HG02885 (cell line): ENCODE measurements around the gene COX6A1.
"Not testable (repeated sequence)": the region's sequence is repeated elsewhere in the genome, so short reads cannot be mapped to it uniquely, and the experiment has no call there.

Source experiments
- ATAC-seq: cut with Tn5 transposase; IDR thresholded peaks from one replicate; pipeline ENCODE4 v1.9.1; 2021; ENCODE audit warnings: mild to moderate bottlenecking; ENCODE audit not compliant: unreplicated experiment, poor library complexity

The COX6A1 gene

GRCh38 chr12:120466560-120467315, 28.8 kb downstream of the COX6A1 start:
- no peak for ATAC-seq

GRCh38 chr12:120467439-120467838, 29.5 kb downstream of the COX6A1 start:
- ATAC-seq = no peak

GRCh38 chr12:120468325-120468820, 30.5 kb downstream of the COX6A1 start:
- ATAC-seq = no peak

GRCh38 chr12:120468821-120469449, 31.0 kb downstream of the COX6A1 start:
- ATAC-seq = peak; percentile 31

DNA sequence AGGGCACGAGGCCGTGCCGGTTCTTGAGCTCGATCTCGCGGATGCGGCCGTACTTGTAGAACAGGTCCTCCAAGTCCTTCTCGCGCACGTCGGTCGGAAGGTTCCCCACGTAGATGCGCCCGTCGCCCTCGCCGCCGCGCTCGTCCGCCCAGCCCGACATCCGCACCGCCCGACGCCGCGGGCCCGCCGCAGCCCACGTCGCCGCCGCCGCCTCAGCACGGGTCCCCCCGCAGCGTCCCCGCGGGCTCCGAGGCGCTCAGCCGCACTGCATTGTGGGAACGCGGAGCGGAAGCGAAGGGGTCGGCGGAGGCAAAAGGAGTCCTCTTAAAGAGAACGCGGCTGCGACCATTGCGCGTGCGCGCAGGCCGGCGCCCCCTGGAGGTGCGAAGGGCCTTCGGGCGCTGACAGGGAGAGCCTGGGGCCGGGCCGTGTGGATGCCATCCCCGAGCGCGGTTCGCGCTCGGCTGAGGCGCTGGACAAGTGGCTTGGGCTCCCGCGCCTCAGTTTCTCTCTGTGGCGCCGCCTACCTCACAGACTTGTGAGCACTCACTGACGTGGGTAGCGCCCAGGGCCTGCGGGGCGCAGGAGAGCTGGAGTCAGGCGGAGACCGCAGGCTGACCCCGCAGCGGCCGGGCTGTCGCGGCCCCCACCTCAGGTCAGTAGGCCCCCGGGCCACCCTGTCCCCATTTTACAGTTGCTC, 31.7 kb downstream of the COX6A1 start, which contains the start of gene SRSF9:
SRSF9 (minus strand) TSS at position 299 of the 700 bp plus-strand sequence; CDS start at position 160, 139 bp downstream.
- peak; percentile 88 for ATAC-seq

GRCh38 chr12:120470150-120470784, 32.4 kb downstream of the COX6A1 start:
- ATAC-seq = no peak

GRCh38 chr12:120472521-120472920, 34.6 kb downstream of the COX6A1 start:
- no peak for ATAC-seq

DNA sequence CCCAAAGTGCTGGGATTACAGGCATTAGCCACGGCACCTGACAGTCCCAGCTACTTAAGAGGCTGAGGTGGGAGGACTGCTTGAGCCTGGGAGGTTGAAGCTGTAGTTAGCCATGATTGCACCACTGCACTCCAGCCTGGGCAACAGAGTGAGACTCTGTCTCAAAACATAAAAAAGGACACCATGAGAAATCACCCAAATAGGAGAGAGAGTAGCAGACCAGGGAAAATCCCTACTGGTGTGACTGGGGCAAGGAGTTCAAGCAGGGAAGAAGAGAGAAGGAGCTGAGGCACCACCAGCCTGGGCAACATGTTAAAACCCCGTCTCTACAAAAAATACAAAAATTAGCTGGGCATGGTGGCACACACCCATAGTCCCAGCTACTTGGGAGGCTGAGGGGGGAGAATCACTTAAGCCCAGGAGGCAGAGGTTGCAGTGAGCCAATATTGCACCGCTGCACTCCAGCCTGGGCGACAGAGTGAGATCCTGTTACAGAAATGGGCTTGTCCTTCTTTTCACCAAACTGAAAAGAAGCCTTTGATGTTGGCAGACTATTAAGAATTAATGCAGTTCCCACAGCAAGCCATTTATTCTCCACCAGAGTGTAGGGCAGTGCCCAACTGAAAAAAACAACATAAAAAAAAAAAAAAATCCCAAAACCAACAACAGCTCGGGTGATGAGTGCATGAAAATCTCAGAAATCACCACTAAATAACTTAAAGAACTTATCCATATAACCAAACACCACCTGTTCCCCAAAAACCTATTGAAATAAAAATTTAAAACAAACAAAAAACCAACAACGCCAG, 36.1 kb downstream of the COX6A1 start:
- no peak for ATAC-seq

- ATAC-seq = no peak
Observed at GRCh38 chr12:120474616-120474960, 36.7 kb downstream of the COX6A1 start.

GRCh38 chr12:120475643-120476042, 37.7 kb downstream of the COX6A1 start:
- ATAC-seq = no peak

DNA sequence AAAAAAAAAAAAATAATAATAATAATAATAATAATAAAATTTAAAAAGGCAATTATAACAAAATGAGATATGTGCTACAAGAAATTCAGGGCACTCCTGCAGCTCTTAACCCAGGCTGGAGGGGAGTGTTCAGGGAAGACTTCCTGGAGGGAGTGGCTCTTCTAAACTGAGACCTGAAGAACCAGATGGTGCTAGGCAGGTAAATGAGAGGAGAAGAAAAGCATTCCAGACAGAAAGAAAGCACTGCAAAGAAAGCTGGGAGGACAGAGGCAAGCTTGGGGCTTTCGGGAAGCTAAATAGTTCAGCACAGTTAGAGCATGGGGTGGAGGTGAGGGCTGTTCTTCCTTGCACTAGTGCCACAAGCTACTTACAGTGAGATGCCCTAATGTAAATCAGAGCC, 41.5 kb downstream of the COX6A1 start:
- ATAC-seq = no peak

- ATAC-seq = no peak
Observed at GRCh38 chr12:120480211-120480610, 42.3 kb downstream of the COX6A1 start.

DNA sequence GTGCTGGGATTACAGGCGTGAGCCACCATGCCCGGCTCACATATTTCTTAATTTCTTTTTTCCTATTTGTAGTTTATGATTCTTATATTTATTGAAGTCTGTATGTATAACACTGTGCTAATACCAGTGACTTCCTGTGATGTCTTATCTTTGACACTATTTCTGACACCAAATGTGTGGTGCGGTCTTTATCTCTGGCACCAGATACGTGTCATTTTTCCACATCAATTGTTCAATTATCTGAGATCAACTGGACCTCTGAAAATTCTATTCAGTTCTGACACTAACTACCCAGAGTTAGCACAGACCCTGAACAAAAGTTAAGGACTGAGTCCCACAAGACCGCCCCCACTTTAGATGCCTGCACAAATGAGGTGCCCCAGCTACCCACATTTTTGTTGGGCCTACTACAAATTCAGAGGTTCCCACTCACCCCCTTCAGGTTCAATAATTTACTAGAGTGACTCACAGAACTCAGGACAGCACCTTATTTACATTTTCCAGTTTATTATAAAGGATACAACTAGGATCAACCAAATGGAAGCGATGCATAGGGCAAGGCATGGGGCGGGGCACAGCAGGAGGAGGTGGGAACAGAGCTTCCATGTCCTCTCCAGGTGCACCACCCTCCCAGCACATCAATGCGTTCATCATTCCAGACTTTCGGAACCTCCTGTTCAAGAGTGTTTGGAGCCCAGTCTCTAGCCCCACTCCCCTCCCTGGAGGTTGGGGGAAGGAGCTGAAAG, 43.3 kb downstream of the COX6A1 start:
- no peak for ATAC-seq

GRCh38 chr12:120483621-120484020, 45.7 kb downstream of the COX6A1 start:
- no peak for ATAC-seq

- no peak for ATAC-seq
Observed at GRCh38 chr12:120485961-120486881, 48.3 kb downstream of the COX6A1 start.

GRCh38 chr12:120487552-120487951, 49.6 kb downstream of the COX6A1 start:
- not testable (repeated sequence) for ATAC-seq

GRCh38 chr12:120488057-120488640, 50.2 kb downstream of the COX6A1 start:
- no peak for ATAC-seq

- no peak for ATAC-seq
Observed at GRCh38 chr12:120489018-120489417, 51.1 kb downstream of the COX6A1 start.
